ENCODE results near the gene WDR33. TPM values are rescaled to one million over a fixed set of nuclear protein-coding genes. Genes with fewer than 3 reads are reported as not detected.

Gene WDR33
- total and polyA plus RNA-seq, 9 of the 15 experiments (the other 6 are each of a cell fraction or from before 2014, with no cell fraction given) = 24.2 to 57.4 (median 38.4) TPM

GRCh38 chr2:127701193-127701650 lies 109.7 kb downstream of the WDR33 start, which contains the start of gene SFT2D3 (continued):
- TF ChIP-seq ELF2 (CRISPR knock-in tag; IDR thresholded peaks at IDR 0.05) = peak; percentile 88
- peak; percentile 84 for TF ChIP-seq ELF4 (CRISPR knock-in tag; IDR thresholded peaks at IDR 0.05)
- TF ChIP-seq ZNF609 (CRISPR knock-in tag; IDR thresholded peaks at IDR 0.05; ENCODE audit: borderline replicate concordance) = 0 out of 2 replicates have a peak, but pooled peaks have one; percentile 42
- peak; percentile 55; the same call in 1 of the 2 replicates for TF ChIP-seq KDM2B (CRISPR knock-in tag; IDR thresholded peaks at IDR 0.05)
- peak; percentile 23; the same call in 1 of the 2 replicates for TF ChIP-seq USF2 (CRISPR knock-in tag; IDR thresholded peaks at IDR 0.05)
- TF ChIP-seq POLR2A (conservative IDR thresholded peaks at IDR 0.05) = peak; percentile 97
- TF ChIP-seq ZNF140 (CRISPR knock-in tag; IDR thresholded peaks at IDR 0.05) = no peak
- TF ChIP-seq MTA3 (IDR thresholded peaks at IDR 0.05; ENCODE audit: borderline replicate concordance) = 0 out of 2 replicates have a peak, but pooled peaks have one; percentile 34
- peak; percentile 79 for TF ChIP-seq TAF7 (tag; IDR thresholded peaks at IDR 0.05)
- peak; percentile 44; the same call in 1 of the 2 replicates for TF ChIP-seq MYNN (IDR thresholded peaks at IDR 0.05)
- TF ChIP-seq MYNN (CRISPR knock-in tag; IDR thresholded peaks at IDR 0.05) = no peak
- TF ChIP-seq PHF8 (IDR thresholded peaks at IDR 0.05; ENCODE audit: borderline replicate concordance, low read length) = peak; percentile 87
- TF ChIP-seq HCFC1 (IDR thresholded peaks at IDR 0.05; ENCODE audit: low read depth, low read length) = peak; percentile 59; the same call in 1 of the 2 replicates
- peak; percentile 34; the same call in 1 of the 2 replicates for TF ChIP-seq ZBTB33 (CRISPR knock-in tag; IDR thresholded peaks at IDR 0.05)
